DMS53 treated with DMSO at 0.1 percent for 48 hours (cell line): ENCODE measurements around the gene DCP2.

Experiments
- DNase-seq: peaks from one replicate; lab custom pipeline; 2025; ENCODE audit not compliant: unreplicated experiment; lab: John Stamatoyannopoulos, UW

The DCP2 gene

DNA sequence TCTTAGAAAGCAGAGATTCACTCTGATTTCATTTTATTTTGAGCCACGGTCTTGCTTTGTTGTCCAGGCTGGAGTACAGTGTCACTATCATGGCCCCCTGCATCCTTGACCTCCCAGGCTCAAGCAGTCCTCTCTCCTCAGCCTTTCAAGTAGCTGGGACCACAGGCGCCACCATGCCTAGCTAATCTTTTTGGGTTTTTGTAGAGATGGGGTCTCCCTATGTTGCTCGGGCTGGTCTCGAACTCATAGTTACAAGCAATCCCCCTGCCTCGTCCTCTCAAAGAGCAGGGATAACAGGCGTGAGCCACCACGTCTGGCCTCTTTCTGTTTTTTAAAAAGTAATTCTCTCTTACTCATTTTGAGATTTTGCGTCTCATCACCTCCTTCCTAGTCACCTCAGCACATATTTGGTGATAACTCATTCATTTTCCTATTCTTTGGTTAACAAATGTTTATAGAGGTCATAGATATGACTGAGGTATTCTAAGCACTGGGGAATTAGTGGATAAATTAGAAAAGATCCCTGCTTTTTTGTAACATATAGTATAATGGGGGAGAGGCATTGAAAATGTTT is 10.8 kb upstream of the DCP2 start:
- DNase-seq, result no peak

DNA sequence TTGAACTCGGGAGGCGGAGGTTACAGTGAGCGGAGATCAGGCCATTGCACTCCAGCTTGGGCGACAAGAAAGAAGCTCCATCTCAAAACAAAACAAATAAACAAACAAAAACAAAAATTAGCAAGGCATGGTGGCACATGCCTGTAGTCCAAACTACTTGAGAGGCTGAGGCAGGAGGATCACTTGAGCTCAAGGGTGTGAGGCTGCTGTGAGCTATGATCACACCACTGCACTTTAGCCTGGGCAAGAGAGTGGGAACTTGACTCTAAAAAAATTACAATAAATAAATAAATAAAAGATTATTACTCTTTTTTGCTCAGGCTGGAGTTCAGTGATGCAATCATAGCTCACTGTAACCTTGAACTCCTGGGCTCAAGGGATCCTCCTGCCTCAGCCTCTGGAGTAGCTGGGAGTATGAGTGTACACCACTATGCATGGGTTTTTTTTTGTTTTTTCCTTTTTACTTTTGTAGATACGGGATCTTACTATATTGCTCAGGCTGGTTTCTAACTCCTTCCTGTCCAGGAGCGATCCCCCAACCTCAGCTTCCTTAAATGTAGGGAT is 9.0 kb upstream of the DCP2 start:
- no peak for DNase-seq

DNA sequence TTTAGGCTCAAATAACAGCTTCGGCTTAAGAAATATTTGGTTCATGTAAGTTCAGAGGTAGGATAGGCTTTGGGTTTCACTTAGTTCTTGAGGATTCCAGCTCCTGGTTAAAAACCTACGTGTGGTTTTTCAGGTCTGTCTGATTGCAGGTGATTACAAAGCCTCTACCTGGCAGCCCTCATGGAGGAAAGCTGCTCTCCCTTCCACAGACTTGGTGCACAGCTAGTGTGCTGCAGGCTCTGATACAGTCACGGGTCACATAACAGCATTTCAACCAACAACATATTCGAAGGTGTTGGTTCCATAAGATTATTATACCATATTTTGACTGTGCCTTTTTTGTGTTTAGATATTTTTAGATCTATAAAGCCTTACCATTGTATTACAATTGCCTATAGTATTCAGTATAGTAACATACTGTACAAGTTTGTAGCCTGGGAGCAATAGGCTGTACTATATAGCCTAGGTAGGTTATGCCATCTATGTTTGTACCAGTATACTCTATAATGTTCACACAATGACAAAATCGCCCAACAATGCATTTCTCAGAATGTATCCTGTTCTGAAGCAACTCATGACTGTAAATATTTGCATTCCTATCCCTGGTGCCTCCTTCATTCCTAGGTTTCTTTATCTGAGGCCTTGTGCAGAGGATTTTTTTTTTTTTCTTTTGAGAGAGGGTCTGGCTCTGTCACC is 8.0 kb upstream of the DCP2 start:
- peak; percentile 20 for DNase-seq

DNA sequence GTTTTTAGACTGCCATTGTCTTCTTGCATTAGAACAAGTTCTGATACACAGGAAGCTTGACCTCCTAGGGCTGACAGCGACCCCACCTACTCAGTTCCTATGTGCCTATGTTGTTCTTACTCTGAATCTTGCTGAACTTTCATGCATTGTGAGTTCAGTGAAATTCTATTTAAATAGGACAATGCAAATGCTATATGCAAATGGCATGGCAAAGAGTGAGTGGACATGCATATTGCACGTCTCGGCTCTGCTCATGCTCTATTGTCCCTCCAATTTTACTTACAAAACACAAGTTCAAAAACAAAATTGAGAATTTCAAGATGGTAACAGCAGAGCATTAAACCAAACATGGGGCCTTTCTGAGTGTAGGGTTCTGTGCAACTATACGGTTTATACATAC is 5.3 kb upstream of the DCP2 start:
- no peak for DNase-seq

DNA sequence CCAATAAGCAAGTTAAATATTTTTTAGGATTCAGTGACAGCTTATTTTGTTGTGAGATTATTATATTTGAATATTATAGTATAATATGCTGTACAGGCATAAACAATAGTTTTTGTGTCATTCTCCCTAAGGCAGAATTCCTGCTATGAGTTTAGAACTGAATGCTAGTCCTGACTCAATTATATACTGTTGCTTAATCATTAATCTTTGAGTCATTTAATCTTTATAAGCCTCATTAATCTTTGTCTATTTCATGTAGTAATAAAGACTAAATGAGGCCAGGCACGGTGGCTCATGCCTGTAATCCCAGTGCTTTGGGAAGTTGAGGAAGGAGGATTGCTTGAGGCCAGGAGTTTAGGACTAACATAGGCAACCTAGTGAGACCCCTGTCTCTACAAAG is 3.6 kb upstream of the DCP2 start:
- no peak for DNase-seq

DNA sequence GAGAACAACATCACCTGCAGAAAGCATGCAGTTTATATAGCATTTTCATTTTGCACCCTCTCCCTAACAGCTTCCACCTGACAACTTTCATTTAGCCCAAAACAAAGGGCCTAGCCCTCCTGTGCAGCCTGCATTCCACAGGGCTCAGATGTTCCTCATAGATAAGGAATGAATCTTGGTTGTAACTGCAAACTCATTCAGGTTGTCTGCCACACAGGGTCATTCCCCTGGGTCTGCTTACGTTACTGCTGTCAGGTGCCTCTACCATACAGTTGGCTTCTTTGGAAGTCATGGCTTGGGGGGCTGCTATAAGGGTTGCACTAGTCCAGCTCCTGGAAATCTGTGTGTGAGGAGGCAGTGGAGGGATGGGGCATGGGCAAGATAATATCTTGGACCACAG is 2.7 kb upstream of the DCP2 start:
- DNase-seq, result no peak

DNA sequence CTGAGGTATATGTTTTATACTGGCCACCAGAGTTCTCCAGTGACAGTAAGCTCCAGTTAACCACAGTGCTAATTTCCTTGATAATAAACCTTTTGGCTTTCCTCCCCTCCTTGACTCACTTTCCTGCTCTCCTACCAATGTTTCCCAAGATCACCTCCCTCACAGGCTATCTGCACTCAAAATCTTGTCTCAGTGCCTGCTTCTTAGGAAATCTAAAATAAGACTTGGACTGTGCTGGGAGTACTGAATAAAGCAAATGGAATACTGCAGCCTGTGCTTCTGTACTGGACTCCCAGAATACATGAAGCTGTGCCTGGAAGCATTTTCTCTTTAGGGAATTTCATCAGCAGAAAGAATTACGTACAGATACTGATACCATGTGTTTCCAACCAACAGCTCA is 1.7 kb upstream of the DCP2 start:
- DNase-seq, result no peak

DNA sequence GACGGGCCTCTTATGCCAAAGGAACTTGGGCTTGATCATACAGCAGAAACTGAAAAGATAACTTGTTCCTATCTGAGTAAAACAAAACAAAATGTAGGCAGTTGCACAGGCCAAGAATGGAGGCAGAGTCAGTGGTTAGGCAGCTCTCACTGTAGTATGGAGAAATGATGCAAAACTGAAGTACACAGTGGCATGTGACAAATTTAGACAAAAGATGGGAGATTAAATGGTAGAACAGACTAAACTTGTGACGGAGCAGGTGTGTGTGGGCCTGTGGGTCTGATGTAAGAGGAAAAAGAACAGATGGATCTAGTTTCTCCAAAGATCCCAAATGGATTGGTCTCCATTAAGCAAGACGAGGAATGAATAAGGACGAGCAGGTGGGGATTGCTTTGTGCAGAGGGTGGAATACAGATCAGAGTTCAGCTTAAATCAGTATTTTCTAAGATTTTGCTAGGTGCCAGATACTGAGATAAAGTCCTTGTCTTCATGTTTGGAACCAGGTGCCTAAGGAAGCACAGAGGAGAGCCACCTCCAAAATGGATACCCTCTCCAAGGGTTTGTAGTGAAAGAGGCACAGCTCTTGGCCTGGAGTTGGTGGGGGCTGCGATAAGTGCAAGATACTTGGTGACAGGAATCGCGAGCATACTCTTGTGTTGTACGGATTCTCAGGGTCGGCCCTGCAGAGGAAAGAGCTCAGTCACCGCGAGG is 722 bp upstream of the DCP2 start:
- peak; percentile 65 for DNase-seq

DNA sequence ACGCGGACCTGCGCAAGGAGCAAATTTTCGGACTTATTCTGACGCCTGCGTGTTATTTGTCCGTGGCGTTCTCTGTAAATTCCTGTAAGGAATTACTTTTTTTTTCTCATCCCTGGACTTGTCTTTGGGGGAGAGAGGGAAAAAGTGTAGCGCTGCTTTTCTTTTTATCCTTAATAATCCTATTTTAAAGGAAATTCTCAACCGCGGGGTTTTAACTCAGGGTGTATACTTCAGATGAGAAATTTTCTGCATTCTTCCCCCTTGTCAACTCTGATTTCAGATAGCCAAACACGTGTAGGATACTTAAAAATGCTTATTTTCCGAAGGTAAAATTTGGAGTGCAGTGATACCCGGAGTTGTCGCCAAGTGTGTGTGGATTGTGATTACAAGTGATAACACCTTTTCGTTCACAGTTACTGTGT is 853 bp downstream of the DCP2 start:
- no peak for DNase-seq

DNA sequence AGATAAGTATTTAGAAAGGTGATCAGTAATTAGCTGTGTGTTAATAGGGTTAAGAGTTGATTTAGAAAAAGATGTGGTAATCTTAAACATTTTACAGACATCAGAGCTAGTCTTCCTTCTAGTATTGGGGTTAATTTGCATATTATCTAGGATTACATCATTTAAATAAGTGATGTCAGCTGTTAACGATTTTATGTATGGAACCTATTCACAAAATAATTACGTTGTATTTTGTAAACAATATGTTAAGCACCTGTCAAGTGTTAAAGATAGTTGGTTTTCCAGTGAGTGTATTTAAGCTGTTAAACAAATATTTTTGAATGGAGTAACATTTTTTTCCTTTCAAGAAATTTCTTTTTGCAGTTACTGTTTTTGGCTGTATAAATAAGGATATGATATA is 2.2 kb downstream of the DCP2 start:
- no peak for DNase-seq

DNA sequence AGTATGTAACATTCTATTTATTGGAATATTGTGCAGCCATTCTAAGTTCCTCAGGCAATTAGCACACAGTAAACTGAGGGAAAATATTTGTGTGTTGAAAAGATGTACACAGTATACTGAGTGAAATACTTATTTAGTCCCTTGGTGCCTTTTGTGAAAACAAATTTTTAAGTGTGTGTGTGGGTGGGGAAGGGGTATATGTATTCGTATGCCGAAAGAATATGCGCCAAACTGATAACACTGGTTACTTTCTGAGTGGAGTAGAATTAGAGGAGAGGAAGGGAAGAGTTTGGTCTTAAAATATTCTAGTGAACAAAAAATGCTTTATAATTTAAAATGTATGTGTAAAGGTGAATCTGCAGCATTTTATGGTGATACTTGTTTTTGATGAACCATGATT is 3.1 kb downstream of the DCP2 start:
- DNase-seq, result no peak

DNA sequence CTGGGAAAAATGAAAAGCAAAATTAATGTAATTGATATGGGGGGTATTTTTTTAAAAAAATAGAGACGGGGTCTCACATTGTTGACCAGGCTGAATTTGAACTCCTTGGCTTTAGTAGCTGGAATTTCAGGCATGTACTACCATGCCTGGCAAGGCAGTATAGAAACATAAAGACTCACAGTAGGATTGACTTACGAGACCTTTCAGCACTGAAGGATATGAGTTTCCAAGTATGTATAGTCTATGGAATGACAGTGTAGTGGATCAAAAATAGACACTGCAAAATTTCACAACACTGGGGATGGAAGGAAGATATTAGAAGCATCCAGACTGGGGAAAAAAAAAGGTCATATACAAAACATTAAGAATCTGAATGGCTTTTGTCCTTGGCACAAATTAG is 6.8 kb downstream of the DCP2 start:
- DNase-seq, result no peak

DNA sequence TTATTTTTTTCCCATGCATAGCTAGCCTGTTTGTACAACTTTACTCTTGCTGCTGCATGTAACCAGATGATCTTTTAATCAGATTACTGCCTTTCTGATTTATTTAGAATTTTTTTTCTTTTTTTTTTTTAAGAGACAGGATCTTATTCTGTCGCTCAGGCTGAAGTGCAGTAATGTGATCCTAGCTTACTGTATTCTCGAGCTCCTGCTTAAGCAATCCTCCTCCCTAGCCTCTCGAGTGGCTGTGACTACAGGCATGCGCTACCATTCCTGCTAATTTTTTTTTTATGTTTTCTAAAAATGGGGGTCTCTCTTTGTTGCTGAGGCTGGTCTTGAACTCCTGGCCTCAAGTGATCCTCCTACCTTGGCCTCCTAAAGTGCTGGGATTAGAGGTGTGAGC is 9.6 kb downstream of the DCP2 start:
- DNase-seq, result no peak

DNA sequence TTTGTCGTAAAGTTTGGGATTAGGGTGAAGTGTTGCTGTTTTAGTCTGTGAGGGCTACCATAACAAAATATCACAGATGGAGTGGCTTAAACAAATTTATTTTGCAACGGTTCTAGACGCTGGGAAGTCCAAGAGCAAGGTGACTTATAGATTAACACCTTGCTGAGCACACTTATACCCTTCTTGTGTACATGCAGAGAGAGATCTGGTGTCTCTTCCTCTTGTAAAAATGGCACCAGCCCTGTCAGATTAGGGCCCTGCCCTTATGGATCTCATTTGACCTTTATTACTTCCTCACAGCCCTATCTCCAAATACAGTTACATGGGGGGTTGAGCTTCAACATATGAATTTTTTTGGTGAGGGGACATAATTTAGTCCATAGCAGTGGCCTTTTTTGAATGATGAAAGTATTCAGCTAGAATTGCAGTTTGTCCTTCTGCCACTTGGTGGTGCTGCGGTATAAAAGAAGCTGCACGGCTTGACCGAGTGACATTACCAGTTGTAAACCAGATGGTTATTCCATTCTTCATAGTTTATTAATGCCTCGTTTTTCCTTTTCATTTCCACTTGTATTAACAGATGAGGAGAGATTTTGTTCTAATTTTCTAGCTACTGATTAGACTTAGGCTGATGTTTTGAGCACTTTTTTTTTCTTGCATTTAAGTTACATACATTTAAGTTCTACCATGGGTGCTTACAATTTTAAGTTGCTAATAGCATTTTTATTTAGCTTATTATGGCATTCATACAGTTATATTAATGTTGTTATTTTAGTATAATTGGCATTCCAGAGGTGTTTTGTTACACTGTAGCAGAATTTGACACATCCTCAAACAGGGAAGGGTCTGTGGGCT is 19.4 kb downstream of the DCP2 start:
- DNase-seq, result peak; percentile 27

DNA sequence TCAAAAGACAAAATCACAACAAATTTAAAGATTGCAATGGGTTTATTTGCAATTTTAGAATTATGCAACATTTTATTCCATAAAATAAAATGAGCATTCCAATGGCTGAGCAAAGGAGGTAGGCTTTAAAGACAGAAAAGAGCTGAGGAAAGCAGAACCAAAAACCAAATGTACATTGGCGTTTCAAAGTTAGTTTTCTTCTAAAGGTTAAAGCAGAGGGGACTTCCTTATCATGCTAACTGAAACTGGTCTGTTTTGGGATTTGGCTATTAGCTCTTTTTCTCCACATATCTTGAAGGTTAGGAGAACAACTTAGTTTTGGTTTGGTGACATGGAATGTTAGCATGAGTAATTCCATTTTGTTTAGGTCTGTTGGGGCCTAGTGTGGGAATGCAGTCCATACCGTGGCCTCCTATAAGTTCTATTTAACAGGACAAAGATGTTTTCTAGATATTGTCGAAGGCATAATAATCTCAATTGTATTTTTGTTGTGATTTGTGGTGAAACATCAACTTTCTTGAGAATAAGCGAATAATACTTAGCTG is 20.3 kb downstream of the DCP2 start:
- DNase-seq, result no peak

DNA sequence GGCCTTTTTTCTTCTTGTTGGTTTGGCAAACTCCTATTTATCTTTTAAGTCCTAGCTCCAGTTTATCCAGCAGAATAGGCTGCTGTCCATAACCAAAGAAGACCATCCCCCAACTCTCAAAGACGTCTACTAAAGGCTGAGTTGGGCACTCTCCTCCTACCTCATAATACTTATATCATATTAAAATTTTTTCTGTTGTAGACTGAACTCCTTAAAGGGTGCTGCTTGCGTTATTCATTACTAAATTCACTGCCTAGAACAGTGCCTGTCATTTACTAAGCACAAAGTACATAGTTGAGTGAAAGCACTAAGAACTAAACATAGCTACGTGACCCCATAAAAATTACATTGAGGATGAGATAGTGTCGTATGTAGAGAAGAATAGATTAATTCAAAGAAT is 21.7 kb downstream of the DCP2 start:
- DNase-seq, result no peak

DNA sequence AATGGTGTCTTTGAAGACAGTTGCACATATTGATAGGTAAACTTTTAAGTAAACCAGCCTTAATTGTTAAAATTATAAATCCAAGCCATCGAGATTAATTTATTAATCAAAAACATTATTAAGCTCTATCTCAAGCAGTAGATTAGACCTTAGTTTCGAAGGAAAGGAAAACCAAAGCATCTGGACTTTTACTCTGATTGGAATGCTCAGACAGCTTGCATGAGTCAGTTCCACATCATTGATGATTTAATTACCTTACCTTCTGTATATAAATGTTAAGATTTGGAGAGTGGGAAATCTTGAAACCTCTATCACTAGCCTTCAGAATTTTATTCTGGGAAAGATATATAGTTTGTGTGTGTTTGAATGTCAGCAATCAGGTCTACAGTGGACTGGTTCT is 23.9 kb downstream of the DCP2 start:
- no peak for DNase-seq

DNA sequence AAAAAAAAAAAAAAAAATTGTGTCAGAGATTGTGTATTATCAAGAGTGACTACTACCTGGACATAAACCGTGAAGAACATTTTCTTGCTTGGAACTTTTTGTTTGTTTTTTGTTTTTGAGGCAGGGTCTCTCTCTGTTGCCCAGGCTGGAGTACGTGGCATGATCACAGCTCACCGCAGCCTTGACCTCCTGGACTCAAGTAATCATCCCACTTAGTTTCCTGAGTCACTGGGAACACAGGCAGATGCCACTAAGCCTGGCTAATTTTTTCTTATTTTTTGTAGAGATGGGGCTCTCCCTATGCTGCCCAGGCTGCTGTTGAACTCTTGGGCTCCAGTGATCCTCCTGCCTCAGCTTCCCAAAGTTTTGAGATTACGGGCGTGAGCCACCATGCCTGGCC is 25.8 kb downstream of the DCP2 start:
- DNase-seq, result no peak

DNA sequence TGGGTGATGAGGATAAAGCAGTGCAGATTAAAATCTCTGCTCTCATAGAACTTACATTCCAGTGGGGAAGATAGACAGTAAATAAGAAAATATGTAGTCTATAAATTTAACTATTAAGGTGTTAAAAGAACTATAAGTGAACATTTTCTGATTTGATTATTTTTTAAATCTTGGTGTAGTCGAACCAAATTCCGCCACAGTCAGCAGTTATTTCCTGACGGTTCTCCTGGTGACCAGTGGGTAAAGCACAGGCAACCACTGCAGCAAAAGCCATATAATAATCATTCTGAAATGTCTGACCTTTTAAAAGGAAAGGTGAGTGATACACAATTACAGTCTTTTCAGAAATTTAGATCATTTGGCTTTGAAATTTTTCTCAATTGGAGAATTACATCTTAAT is 27.2 kb downstream of the DCP2 start:
- DNase-seq, result no peak

DNA sequence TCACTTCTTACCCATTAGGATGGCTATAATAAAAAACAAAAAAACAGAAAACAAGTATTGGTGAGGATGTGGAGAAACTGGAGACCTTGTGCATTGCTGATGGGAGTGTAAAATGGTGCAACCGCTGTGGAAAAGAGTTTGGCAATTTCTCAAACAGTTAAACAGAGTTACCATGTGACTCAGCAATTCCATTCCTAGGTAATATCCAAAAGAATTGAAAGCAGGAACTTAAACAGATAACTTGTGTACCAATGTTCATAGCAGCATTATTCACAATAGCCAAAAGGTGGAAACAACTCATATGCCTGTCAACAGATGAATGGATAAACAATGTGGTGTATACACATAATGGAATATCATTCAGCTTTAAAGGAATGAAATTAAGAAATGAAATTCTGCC is 28.9 kb downstream of the DCP2 start:
- no peak for DNase-seq
